ENCODE measurements around the gene ALK. TPM values are rescaled to one million over a fixed set of nuclear protein-coding genes. Genes with fewer than 3 reads are reported as not detected.
A peak's percentile ranks its signal among the peaks of the same experiment; 100 is the strongest.

Gene ALK
- total RNA-seq, 1 experiment from 2014 or later: 14.7 TPM

GRCh38 chr2:29892585-29893259 is 28.7 kb downstream of the ALK start:
- no peaks in the 10 kb centered on the region for H3K9me3 ChIP-seq (ENCODE audit: low read depth, low read length, poor library complexity, severe bottlenecking)
- H3K36me3 ChIP-seq (ENCODE audit: insufficient read depth, low read length, poor library complexity, severe bottlenecking): no peaks in the 10 kb centered on the region
- no peak overlapping the region for H3K4me3 ChIP-seq (ENCODE audit: low read depth, low read length, poor library complexity, severe bottlenecking)
- intact Hi-C loops (cut with micrococcal nuclease; ENCODE audit: unreplicated experiment): no loop called here
- POLR2A ChIA-PET (ENCODE audit: low non-redundant PET): no interaction called here
- no TSS peak for BruUV-seq (replicated peaks)
- H3K4me1 ChIP-seq (ENCODE audit: insufficient read depth, low read length, poor library complexity, severe bottlenecking): peaks cover 11% of the 10 kb centered on the region
- DNase-seq (ENCODE audit: low spot score): no peak
- CTCF ChIA-PET: no interaction called here
- no peak overlapping the region for H3K27ac ChIP-seq (ENCODE audit: low read depth, low read length, poor library complexity, severe bottlenecking)
- no peaks in the 10 kb centered on the region for H3K27me3 ChIP-seq (replicated peaks; ENCODE audit: insufficient read depth, low read depth, low read length, poor library complexity)
- TF ChIP-seq CTCF (conservative IDR thresholded peaks at IDR 0.05; ENCODE audit: low read depth, low read length) (no peak), EZH2 (IDR thresholded peaks at IDR 0.05; ENCODE audit: borderline replicate concordance, low read depth, low read length, poor library complexity, severe bottlenecking) (no peak)

- Histone ChIP-seq H3K27me3 (replicated peaks; ENCODE audit: insufficient read depth, low read depth, low read length, poor library complexity) (no peaks in the 10 kb centered on the region), H3K4me1 (ENCODE audit: insufficient read depth, low read length, poor library complexity, severe bottlenecking) (peaks cover 7% of the 10 kb centered on the region), H3K9me3 (ENCODE audit: low read depth, low read length, poor library complexity, severe bottlenecking) (no peaks in the 10 kb centered on the region), H3K4me3 (ENCODE audit: low read depth, low read length, poor library complexity, severe bottlenecking) (no peak overlapping the region), H3K36me3 (ENCODE audit: insufficient read depth, low read length, poor library complexity, severe bottlenecking) (no peaks in the 10 kb centered on the region), H3K27ac (ENCODE audit: low read depth, low read length, poor library complexity, severe bottlenecking) (no peak overlapping the region)
- ChIA-PET POLR2A (ENCODE audit: low non-redundant PET) (no interaction called here), CTCF (no interaction called here)
- intact Hi-C loops (cut with micrococcal nuclease; ENCODE audit: unreplicated experiment): no loop called here
- no peak for TF ChIP-seq EZH2 (IDR thresholded peaks at IDR 0.05; ENCODE audit: borderline replicate concordance, low read depth, low read length, poor library complexity, severe bottlenecking)
- TF ChIP-seq CTCF (conservative IDR thresholded peaks at IDR 0.05; ENCODE audit: low read depth, low read length): no peak
- DNase-seq (ENCODE audit: low spot score): peak; percentile 41
- no TSS peak for BruUV-seq (replicated peaks)
Measured at GRCh38 chr2:29881089-29881730, 40.2 kb downstream of the ALK start.

DNA sequence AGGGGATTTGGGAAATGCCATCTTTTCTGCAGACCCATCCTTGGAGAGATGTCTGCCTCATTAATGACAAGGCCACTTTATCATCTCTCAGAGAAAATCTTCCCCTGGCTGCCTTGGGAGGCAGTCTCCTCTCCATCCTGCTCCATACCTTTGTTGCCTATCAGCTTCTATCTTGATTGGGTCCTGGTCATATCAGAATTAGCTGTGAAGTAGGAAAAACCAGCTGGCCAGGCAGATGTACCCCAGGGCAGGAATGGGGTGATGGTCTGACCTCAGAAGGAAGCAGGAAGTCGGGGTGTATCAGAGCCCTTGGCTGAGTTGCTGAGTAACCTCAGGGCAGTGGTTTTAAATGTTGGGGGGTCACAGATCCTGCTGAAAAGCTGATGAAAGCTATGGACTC is 41.3 kb downstream of the ALK start:
- H3K36me3 ChIP-seq (ENCODE audit: insufficient read depth, low read length, poor library complexity, severe bottlenecking): no peaks in the 10 kb centered on the region
- TF ChIP-seq CTCF (conservative IDR thresholded peaks at IDR 0.05; ENCODE audit: low read depth, low read length) (no peak), EZH2 (IDR thresholded peaks at IDR 0.05; ENCODE audit: borderline replicate concordance, low read depth, low read length, poor library complexity, severe bottlenecking) (no peak)
- intact Hi-C loops (cut with micrococcal nuclease; ENCODE audit: unreplicated experiment): no loop called here
- no peak overlapping the region for H3K4me3 ChIP-seq (ENCODE audit: low read depth, low read length, poor library complexity, severe bottlenecking)
- no peaks in the 10 kb centered on the region for H3K9me3 ChIP-seq (ENCODE audit: low read depth, low read length, poor library complexity, severe bottlenecking)
- DNase-seq (ENCODE audit: low spot score): no peak
- CTCF ChIA-PET: no interaction called here
- no peaks in the 10 kb centered on the region for H3K27me3 ChIP-seq (replicated peaks; ENCODE audit: insufficient read depth, low read depth, low read length, poor library complexity)
- no TSS peak for BruUV-seq (replicated peaks)
- no peak overlapping the region for H3K27ac ChIP-seq (ENCODE audit: low read depth, low read length, poor library complexity, severe bottlenecking)
- POLR2A ChIA-PET (ENCODE audit: low non-redundant PET): no interaction called here
- H3K4me1 ChIP-seq (ENCODE audit: insufficient read depth, low read length, poor library complexity, severe bottlenecking): peaks cover 7% of the 10 kb centered on the region

Measured in A673 (cell line).